OCI-LY1 (cell line): ENCODE results near the gene CEACAM16.

ENCODE experiments used
- H2AFZ ChIP-seq: fragments of 200-600 bp; sonication (generic), shearing (Covaris generic); 2 replicates; pipeline ENCODE4 v1.6.0; 2014; ENCODE audit warnings: antibody characterized with exemption, mild to moderate bottlenecking, low read length
- H3F3A ChIP-seq: fragments of 200-600 bp; sonication (generic), shearing (Covaris generic); 2 replicates; pipeline ENCODE4 v1.6.0; 2014; ENCODE audit warnings: mild to moderate bottlenecking, antibody characterized with exemption, low read length, moderate library complexity; ENCODE audit not compliant: insufficient read depth
- H3K27ac ChIP-seq: fragments of 200-600 bp; sonication (generic); 2 replicates; pipeline ENCODE4 v1.5.1; 2014; ENCODE audit warnings: low read length, mixed run types, mild to moderate bottlenecking, low read depth; ENCODE audit not compliant: poor library complexity, severe bottlenecking
- H3K27me3 ChIP-seq: fragments of 200-600 bp; sonication (generic); 2 replicates; pipeline ENCODE4 v1.6.0; 2014; ENCODE audit warnings: antibody characterized with exemption, mild to moderate bottlenecking, low read length, moderate library complexity; ENCODE audit not compliant: insufficient read depth
- H3K36me3 ChIP-seq: fragments of 200-600 bp; sonication (generic); 2 replicates; pipeline ENCODE4 v1.6.1; 2014; ENCODE audit warnings: mild to moderate bottlenecking, antibody characterized with exemption, low read length, moderate library complexity, mixed read lengths; ENCODE audit not compliant: insufficient read depth
- H3K4me1 ChIP-seq: fragments of 200-600 bp; sonication (generic); 2 replicates; pipeline ENCODE4 v1.5.1; 2014; ENCODE audit warnings: mild to moderate bottlenecking, low read length, moderate library complexity; ENCODE audit not compliant: insufficient read depth, severe bottlenecking
- H3K4me2 ChIP-seq: fragments of 200-600 bp; sonication (generic), shearing (Covaris generic); 2 replicates; pipeline ENCODE4 v1.6.1; 2014; ENCODE audit warnings: low read length
- H3K4me3 ChIP-seq: fragments of 200-600 bp; sonication (generic); 2 replicates; pipeline ENCODE4 v1.5.1; 2014; ENCODE audit warnings: low read length, low read depth, mild to moderate bottlenecking, mixed read lengths; ENCODE audit not compliant: poor library complexity, severe bottlenecking
- H3K79me2 ChIP-seq: fragments of 200-600 bp; shearing (Covaris generic); 2 replicates; pipeline ENCODE4 v1.6.1; 2016; ENCODE audit warnings: mixed run types, low read length, mixed read lengths; ENCODE audit not compliant: insufficient read depth
- H3K9ac ChIP-seq: fragments of 200-600 bp; sonication (generic), shearing (Covaris generic); 2 replicates; pipeline ENCODE4 v1.6.1; 2014; ENCODE audit warnings: mild to moderate bottlenecking, low read length, mixed read lengths
- H3K9me2 ChIP-seq: fragments of 200-600 bp; sonication (generic), shearing (Covaris generic); 2 replicates; pipeline ENCODE4 v1.6.1; 2014; ENCODE audit warnings: low read depth, mild to moderate bottlenecking, low read length, mixed read lengths
- H3K9me3 ChIP-seq: fragments of 200-600 bp; shearing (Covaris generic); 2 replicates; pipeline ENCODE4 v1.6.1; 2014; ENCODE audit warnings: low read length, mixed read lengths
- H4K20me1 ChIP-seq: fragments of 200-600 bp; sonication (generic), shearing (Covaris generic); 2 replicates; pipeline ENCODE4 v1.6.0; 2016; ENCODE audit warnings: mild to moderate bottlenecking, low read length; ENCODE audit not compliant: insufficient read depth
- EZH2 ChIP-seq: fragments of 200-600 bp; sonication (generic), shearing (Covaris generic); IDR thresholded peaks from 2 replicates; pipeline ENCODE4 v1.8.0; 2017; ENCODE audit warnings: borderline replicate concordance, mixed run types, mild to moderate bottlenecking, antibody characterized with exemption, low read length, moderate library complexity, mixed read lengths
- TF ChIP-seq, protein P1 (sequence below): fragments of 200-600 bp; sonication (generic), shearing (Covaris generic); IDR thresholded peaks from 2 replicates; pipeline ENCODE4 v1.5.1; 2017; ENCODE audit warnings: mild to moderate bottlenecking, antibody characterized with exemption, low read length, moderate library complexity, mixed read lengths

CEACAM16 gene

DNA sequence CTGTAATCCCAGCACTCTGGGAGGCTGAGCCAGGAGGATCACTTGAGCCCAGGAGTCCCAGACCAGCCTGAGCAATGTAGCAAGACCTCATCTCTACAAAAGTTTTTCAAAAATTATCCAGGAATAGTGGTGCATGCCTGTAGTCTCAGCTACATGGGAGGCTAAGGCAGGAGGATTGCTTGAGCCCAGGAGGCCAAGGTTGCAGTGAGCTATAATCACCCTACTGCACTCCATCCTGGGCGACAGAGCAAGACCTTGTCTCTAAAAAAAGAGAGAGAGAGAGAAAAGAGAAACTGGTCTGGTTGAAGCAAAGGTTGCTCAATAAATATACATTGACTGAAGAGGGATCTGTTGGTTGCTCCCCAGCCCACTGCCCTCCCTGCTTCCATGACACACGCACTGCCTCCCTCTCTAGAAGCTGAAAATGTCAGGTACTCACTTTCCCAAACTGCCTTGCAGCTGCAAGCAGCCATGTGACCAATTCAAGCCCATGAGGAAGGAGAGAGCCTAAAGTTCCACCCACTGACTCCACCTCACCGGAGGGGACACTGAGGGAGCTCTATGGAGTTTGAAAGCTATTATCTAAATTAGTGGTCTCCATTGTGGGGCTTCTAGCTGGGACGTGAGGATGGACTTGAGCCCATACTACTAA is 14.0 kb downstream of the CEACAM16 start:
- Histone ChIP-seq H3K9ac (no peak overlapping the region), H3K27ac (no peak overlapping the region), H4K20me1 (no peaks in the 10 kb centered on the region), H3K27me3 (peaks cover 6% of the 10 kb centered on the region; the same call in 1 of the 2 replicates), H3K36me3 (no peaks in the 10 kb centered on the region; the same call in 1 of the 2 replicates), H3K9me3 (peaks cover 6% of the 10 kb centered on the region), H3F3A (no peaks in the 10 kb centered on the region), H3K9me2 (no peaks in the 10 kb centered on the region), H3K4me3 (no peak overlapping the region), H3K79me2 (no peaks in the 10 kb centered on the region), H2AFZ (no peak overlapping the region), H3K4me2 (no peak overlapping the region), H3K4me1 (no peaks in the 10 kb centered on the region)
- TF ChIP-seq, protein P1, sequence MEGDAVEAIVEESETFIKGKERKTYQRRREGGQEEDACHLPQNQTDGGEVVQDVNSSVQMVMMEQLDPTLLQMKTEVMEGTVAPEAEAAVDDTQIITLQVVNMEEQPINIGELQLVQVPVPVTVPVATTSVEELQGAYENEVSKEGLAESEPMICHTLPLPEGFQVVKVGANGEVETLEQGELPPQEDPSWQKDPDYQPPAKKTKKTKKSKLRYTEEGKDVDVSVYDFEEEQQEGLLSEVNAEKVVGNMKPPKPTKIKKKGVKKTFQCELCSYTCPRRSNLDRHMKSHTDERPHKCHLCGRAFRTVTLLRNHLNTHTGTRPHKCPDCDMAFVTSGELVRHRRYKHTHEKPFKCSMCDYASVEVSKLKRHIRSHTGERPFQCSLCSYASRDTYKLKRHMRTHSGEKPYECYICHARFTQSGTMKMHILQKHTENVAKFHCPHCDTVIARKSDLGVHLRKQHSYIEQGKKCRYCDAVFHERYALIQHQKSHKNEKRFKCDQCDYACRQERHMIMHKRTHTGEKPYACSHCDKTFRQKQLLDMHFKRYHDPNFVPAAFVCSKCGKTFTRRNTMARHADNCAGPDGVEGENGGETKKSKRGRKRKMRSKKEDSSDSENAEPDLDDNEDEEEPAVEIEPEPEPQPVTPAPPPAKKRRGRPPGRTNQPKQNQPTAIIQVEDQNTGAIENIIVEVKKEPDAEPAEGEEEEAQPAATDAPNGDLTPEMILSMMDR, result no peak
- TF ChIP-seq EZH2, result no peak

DNA sequence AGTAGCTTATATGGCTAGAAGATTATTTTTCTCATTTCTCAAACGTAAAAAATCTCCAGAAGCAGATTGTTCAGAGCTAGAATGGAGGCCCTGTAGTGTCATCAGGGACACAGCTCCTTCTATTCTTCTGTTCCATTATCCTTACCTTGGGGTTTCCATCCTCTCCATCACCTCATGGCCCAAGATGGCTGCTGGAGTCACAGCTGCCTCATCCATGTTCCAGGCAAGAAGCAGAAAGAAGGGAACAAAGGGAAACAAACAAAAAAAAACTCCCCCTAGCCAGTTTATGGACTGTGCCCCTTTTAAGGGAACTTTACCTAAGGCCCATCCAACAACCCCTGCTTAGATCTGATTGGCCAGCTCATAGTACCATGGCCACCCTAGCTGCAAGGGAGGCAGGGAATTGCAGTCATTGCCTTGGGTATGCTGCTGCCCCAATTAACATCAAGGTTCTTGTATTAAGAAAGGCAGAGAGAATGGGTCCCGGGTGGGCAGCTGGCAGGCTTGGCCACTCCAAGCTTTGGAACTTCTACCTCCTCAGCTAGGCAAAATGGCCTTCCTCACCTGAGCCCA is 15.7 kb downstream of the CEACAM16 start:
- H3K4me1 ChIP-seq, result no peaks in the 10 kb centered on the region
- H3K9me2 ChIP-seq, result no peaks in the 10 kb centered on the region
- H3K9me3 ChIP-seq, result peaks cover 6% of the 10 kb centered on the region
- no peak overlapping the region for H3K9ac ChIP-seq
- H3K36me3 ChIP-seq, result no peaks in the 10 kb centered on the region; the same call in 1 of the 2 replicates
- H4K20me1 ChIP-seq, result no peaks in the 10 kb centered on the region
- H3K27ac ChIP-seq, result no peak overlapping the region
- H3K4me2 ChIP-seq, result no peak overlapping the region
- TF ChIP-seq EZH2, result no peak
- TF ChIP-seq, protein P1, result no peak
- no peak overlapping the region for H2AFZ ChIP-seq
- no peaks in the 10 kb centered on the region for H3F3A ChIP-seq
- no peaks in the 10 kb centered on the region for H3K79me2 ChIP-seq
- H3K4me3 ChIP-seq, result no peak overlapping the region
- H3K27me3 ChIP-seq, result peaks cover 6% of the 10 kb centered on the region; the same call in 1 of the 2 replicates

DNA sequence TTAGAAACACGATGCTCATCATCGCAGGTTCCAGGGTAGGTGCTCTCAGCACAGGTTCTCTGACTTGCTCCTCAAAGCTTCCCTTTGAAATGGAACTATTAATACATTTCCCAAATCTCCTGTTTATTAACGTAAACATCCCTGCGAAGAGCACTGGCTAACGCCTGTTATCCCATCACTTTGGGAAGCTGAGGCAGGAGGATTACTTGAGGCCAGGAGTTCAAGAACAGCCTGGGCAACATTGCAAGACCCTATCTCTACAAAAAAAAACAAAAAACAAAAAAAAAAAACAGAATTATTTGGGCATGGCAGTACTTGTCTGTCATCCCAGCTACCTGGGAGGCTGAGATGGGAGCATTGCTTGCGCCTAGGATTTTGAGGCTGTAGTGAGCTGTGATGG is 18.7 kb downstream of the CEACAM16 start:
- no peak overlapping the region for H3K4me2 ChIP-seq
- H3K9ac ChIP-seq, result no peak overlapping the region
- peaks cover 6% of the 10 kb centered on the region for H3K9me3 ChIP-seq
- H3K79me2 ChIP-seq, result no peaks in the 10 kb centered on the region
- TF ChIP-seq, protein P1, result no peak
- no peak for TF ChIP-seq EZH2
- no peak overlapping the region for H2AFZ ChIP-seq
- H4K20me1 ChIP-seq, result no peaks in the 10 kb centered on the region
- H3K36me3 ChIP-seq, result no peaks in the 10 kb centered on the region; the same call in 1 of the 2 replicates
- peaks cover 7% of the 10 kb centered on the region for H3K4me1 ChIP-seq
- no peaks in the 10 kb centered on the region for H3F3A ChIP-seq
- H3K9me2 ChIP-seq, result no peaks in the 10 kb centered on the region
- H3K27ac ChIP-seq, result no peak overlapping the region
- peaks cover 6% of the 10 kb centered on the region; the same call in 1 of the 2 replicates for H3K27me3 ChIP-seq
- no peak overlapping the region for H3K4me3 ChIP-seq
